ENCODE measurements around the gene AGAP5. TPM values are rescaled to one million over a fixed set of nuclear protein-coding genes. Genes with fewer than 3 reads are reported as not detected.

The AGAP5 gene
- total and polyA plus RNA-seq, 2 of the 13 experiments (the other 11 are each of a cell fraction or from before 2014, with no cell fraction given), result 5.3 to 7.9 TPM

DNA sequence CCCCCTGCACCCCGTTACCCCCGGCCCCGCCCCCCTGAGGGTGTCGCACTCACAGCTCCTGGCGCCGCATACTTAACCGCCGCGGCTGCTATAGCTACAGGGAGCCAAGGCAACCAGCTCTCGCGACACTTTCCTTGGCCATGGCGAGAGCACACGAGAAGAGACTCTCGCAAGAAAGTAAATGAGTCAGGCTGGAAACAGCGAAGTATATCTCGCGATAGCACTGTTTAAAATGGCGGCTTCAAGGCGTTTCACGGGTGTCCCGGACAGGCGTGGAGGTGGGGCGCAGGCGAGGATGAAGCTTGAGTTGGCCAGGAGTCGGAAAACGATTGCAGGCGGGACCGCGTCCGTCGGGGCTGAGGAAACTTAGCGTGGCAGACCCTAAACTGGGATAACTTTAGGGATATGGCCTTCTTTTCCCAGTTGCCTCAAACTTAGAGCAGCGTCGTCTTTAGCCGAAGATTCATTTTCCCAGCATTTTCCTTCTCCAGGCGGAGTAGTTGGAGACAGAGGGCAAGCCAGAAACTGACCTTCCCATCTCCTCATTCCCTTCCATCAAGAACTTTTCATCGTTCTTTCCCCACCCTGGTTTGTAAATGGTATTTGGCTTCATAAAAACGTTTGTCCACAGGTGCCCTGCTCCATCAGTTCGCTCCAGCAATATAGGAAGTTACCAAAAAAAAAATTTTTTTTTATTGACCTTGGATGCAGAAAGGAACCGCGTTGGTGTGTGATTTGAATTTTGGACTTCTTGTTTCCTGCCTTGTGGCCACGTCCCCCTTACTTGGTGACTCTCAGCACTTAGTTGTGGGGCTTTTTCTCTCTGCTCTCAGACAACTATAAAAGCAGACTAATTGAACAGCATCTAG lies 71.8 kb downstream of the AGAP5 start (continued):
- TF ChIP-seq ARNTL (CRISPR knock-in tag; IDR thresholded peaks at IDR 0.05) (0 out of 2 replicates have a peak, but pooled peaks have one; percentile 35), RAD51 (IDR thresholded peaks at IDR 0.05; ENCODE audit: borderline replicate concordance) (no peak), SNAPC4 (CRISPR knock-in tag; IDR thresholded peaks at IDR 0.05) (no peak), ZNF614 (CRISPR knock-in tag; IDR thresholded peaks at IDR 0.05; ENCODE audit: borderline replicate concordance) (peak; percentile 42; the same call in 1 of the 2 replicates), FOXA3 (CRISPR knock-in tag; IDR thresholded peaks at IDR 0.05) (peak; percentile 58), ELF4 (CRISPR knock-in tag; IDR thresholded peaks at IDR 0.05; ENCODE audit: borderline replicate concordance) (no peak), U2AF2 (IDR thresholded peaks at IDR 0.05; ENCODE audit: low read depth, low read length) (peak; percentile 96), ZFP37 (CRISPR knock-in tag; IDR thresholded peaks at IDR 0.05; ENCODE audit: borderline replicate concordance) (no peak), CHCHD3 (CRISPR knock-in tag; IDR thresholded peaks at IDR 0.05) (no peak), STAT6 (CRISPR knock-in tag; IDR thresholded peaks at IDR 0.05; ENCODE audit: borderline replicate concordance) (no peak), ZNF841 (CRISPR knock-in tag; IDR thresholded peaks at IDR 0.05; ENCODE audit: borderline replicate concordance) (no peak), SNRNP70 (IDR thresholded peaks at IDR 0.05; ENCODE audit: low read depth, low read length) (no peak), TEAD2 (CRISPR knock-in tag; IDR thresholded peaks at IDR 0.05) (no peak), SMYD3 (CRISPR knock-in tag; IDR thresholded peaks at IDR 0.05) (no peak; the same call in 1 of the 2 replicates)
- TF ChIP-seq, protein P1, sequence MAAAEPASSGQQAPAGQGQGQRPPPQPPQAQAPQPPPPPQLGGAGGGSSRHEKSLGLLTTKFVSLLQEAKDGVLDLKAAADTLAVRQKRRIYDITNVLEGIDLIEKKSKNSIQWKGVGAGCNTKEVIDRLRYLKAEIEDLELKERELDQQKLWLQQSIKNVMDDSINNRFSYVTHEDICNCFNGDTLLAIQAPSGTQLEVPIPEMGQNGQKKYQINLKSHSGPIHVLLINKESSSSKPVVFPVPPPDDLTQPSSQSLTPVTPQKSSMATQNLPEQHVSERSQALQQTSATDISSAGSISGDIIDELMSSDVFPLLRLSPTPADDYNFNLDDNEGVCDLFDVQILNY (CRISPR knock-in tag; conservative IDR thresholded peaks at IDR 0.05), result 0 out of 2 replicates have a peak, but pooled peaks have one; percentile 55
- TF ChIP-seq, protein P2, sequence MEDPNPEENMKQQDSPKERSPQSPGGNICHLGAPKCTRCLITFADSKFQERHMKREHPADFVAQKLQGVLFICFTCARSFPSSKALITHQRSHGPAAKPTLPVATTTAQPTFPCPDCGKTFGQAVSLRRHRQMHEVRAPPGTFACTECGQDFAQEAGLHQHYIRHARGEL (CRISPR knock-in tag; IDR thresholded peaks at IDR 0.05), result no peak
- TF ChIP-seq, protein P3, sequence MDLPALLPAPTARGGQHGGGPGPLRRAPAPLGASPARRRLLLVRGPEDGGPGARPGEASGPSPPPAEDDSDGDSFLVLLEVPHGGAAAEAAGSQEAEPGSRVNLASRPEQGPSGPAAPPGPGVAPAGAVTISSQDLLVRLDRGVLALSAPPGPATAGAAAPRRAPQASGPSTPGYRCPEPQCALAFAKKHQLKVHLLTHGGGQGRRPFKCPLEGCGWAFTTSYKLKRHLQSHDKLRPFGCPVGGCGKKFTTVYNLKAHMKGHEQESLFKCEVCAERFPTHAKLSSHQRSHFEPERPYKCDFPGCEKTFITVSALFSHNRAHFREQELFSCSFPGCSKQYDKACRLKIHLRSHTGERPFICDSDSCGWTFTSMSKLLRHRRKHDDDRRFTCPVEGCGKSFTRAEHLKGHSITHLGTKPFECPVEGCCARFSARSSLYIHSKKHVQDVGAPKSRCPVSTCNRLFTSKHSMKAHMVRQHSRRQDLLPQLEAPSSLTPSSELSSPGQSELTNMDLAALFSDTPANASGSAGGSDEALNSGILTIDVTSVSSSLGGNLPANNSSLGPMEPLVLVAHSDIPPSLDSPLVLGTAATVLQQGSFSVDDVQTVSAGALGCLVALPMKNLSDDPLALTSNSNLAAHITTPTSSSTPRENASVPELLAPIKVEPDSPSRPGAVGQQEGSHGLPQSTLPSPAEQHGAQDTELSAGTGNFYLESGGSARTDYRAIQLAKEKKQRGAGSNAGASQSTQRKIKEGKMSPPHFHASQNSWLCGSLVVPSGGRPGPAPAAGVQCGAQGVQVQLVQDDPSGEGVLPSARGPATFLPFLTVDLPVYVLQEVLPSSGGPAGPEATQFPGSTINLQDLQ (CRISPR knock-in tag; IDR thresholded peaks at IDR 0.05), result no peak

All from HepG2 (cell line).